SK-N-SH treated with all-trans-retinoic acid at 6 μM for 48 hours (cell line): Measurements from ENCODE around the gene GNAS-AS1.

Experiments
- ARNTL ChIP-seq: fragments of 450-650 bp; formaldehyde crosslinking; IDR thresholded peaks from 2 replicates; pipeline ENCODE4 v1.5.0; 2020; ENCODE audit warnings: low read depth, mild to moderate bottlenecking, moderate library complexity, borderline replicate concordance
- GLIS3 ChIP-seq: fragments of 250-450 bp; sonication (Bioruptor Pico); IDR thresholded peaks from 2 replicates; pipeline ENCODE4 v1.5.0; 2020; ENCODE audit warnings: mild to moderate bottlenecking, moderate library complexity
- ISL1 ChIP-seq: fragments of 250-450 bp; sonication (Bioruptor Pico); IDR thresholded peaks from 2 replicates; pipeline ENCODE4 v2.1.2; 2022; ENCODE audit warnings: mild to moderate bottlenecking, moderate library complexity
- PPARA ChIP-seq: fragments of 250-450 bp; sonication (Bioruptor Pico); IDR thresholded peaks from 2 replicates; pipeline ENCODE4 v1.5.0; 2020; ENCODE audit warnings: mild to moderate bottlenecking, borderline replicate concordance
- RARB ChIP-seq: fragments of 250-450 bp; sonication (Bioruptor Pico); IDR thresholded peaks from 2 replicates; pipeline ENCODE4 v1.8.0; 2021; ENCODE audit warnings: mild to moderate bottlenecking, moderate library complexity
- ZC3H10 ChIP-seq: fragments of 250-450 bp; sonication (Bioruptor Pico); IDR thresholded peaks from 2 replicates; pipeline ENCODE4 v1.5.1; 2021; ENCODE audit warnings: mild to moderate bottlenecking, moderate library complexity
- ZFP3 ChIP-seq: fragments of 250-450 bp; sonication (Bioruptor Pico); IDR thresholded peaks from 2 replicates; pipeline ENCODE4 v1.5.0; 2020; ENCODE audit warnings: mild to moderate bottlenecking, moderate library complexity
- ZFP30 ChIP-seq: fragments of 450-650 bp; formaldehyde crosslinking; IDR thresholded peaks from 2 replicates; pipeline ENCODE4 v1.5.0; 2022; ENCODE audit warnings: mild to moderate bottlenecking, moderate library complexity
- ZNF8 ChIP-seq: fragments of 450-650 bp; formaldehyde crosslinking; IDR thresholded peaks from 2 replicates; pipeline ENCODE4 v1.5.0; 2020; ENCODE audit warnings: mild to moderate bottlenecking, moderate library complexity
- TF ChIP-seq, protein P1 (sequence below): fragments of 250-450 bp; sonication (Bioruptor Pico); IDR thresholded peaks from 2 replicates; pipeline ENCODE4 v1.5.1; 2021; ENCODE audit warnings: mild to moderate bottlenecking, moderate library complexity
- TF ChIP-seq, protein P2 (sequence below): fragments of 250-450 bp; sonication (Bioruptor Pico); IDR thresholded peaks from 2 replicates; pipeline ENCODE4 v1.5.1; 2020; ENCODE audit warnings: low read depth, mild to moderate bottlenecking, moderate library complexity
- TF ChIP-seq, protein P3 (sequence below): fragments of 250-450 bp; sonication (Bioruptor Pico); IDR thresholded peaks from 2 replicates; pipeline ENCODE4 v1.8.0; 2020; ENCODE audit warnings: mild to moderate bottlenecking, moderate library complexity, borderline replicate concordance
- TF ChIP-seq, protein P4 (sequence below): fragments of 250-450 bp; sonication (Bioruptor Pico); IDR thresholded peaks from 2 replicates; pipeline ENCODE4 v1.8.0; 2021; ENCODE audit warnings: low read depth, mild to moderate bottlenecking, moderate library complexity, borderline replicate concordance

DNA sequence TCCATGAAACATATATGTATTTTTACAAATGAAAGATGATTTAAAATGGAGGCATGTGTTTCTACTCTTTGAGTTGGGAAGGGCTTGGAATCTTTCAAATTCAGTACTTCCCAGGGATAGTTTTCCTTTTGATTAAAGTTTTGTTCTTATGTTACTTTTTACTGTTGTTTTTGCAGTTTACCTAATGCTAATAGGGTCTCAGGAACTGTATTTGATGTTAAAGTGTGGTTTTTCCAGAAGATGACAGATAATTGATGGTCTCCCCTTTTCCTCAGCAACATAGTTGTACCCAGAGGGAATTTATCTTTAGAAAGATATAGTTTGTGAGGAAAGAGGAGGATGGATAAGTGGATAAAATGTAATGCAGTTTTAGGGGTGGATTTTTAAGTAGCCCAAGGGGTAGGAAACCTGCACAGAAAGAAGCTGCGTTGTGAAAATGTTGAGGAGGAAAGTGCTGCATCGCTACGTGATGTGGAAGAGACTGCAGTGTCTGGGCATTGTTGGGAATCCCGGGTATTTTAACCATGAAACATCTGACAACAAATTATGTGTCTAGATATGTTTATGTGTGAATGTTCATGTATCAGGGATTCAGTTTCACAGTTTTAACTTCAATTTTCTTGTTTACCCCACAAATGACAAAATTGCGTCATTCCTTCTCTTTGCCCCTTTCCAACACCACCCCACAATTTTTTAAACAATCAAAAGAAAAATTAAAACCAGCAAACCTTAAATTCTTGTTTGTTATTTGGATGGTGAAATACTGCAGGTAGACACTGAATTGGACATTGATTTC is 44.1 kb upstream of the GNAS-AS1 start:
- TF ChIP-seq ARNTL (CRISPR knock-in tag), result no peak
- no peak for TF ChIP-seq PPARA (CRISPR knock-in tag)
- no peak for TF ChIP-seq ISL1
- TF ChIP-seq, protein P1, sequence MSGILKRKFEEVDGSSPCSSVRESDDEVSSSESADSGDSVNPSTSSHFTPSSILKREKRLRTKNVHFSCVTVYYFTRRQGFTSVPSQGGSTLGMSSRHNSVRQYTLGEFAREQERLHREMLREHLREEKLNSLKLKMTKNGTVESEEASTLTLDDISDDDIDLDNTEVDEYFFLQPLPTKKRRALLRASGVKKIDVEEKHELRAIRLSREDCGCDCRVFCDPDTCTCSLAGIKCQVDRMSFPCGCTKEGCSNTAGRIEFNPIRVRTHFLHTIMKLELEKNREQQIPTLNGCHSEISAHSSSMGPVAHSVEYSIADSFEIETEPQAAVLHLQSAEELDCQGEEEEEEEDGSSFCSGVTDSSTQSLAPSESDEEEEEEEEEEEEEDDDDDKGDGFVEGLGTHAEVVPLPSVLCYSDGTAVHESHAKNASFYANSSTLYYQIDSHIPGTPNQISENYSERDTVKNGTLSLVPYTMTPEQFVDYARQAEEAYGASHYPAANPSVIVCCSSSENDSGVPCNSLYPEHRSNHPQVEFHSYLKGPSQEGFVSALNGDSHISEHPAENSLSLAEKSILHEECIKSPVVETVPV (CRISPR knock-in tag), result no peak
- no peak for TF ChIP-seq ZFP30 (CRISPR knock-in tag)
- TF ChIP-seq, protein P2, sequence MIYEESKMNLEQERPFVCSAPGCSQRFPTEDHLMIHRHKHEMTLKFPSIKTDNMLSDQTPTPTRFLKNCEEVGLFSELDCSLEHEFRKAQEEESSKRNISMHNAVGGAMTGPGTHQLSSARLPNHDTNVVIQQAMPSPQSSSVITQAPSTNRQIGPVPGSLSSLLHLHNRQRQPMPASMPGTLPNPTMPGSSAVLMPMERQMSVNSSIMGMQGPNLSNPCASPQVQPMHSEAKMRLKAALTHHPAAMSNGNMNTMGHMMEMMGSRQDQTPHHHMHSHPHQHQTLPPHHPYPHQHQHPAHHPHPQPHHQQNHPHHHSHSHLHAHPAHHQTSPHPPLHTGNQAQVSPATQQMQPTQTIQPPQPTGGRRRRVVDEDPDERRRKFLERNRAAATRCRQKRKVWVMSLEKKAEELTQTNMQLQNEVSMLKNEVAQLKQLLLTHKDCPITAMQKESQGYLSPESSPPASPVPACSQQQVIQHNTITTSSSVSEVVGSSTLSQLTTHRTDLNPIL (CRISPR knock-in tag), result no peak
- TF ChIP-seq GLIS3 (CRISPR knock-in tag), result no peak
- TF ChIP-seq, protein P3, sequence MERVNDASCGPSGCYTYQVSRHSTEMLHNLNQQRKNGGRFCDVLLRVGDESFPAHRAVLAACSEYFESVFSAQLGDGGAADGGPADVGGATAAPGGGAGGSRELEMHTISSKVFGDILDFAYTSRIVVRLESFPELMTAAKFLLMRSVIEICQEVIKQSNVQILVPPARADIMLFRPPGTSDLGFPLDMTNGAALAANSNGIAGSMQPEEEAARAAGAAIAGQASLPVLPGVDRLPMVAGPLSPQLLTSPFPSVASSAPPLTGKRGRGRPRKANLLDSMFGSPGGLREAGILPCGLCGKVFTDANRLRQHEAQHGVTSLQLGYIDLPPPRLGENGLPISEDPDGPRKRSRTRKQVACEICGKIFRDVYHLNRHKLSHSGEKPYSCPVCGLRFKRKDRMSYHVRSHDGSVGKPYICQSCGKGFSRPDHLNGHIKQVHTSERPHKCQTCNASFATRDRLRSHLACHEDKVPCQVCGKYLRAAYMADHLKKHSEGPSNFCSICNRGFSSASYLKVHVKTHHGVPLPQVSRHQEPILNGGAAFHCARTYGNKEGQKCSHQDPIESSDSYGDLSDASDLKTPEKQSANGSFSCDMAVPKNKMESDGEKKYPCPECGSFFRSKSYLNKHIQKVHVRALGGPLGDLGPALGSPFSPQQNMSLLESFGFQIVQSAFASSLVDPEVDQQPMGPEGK (CRISPR knock-in tag), result no peak
- TF ChIP-seq ZFP3 (CRISPR knock-in tag), result no peak
- no peak for TF ChIP-seq ZC3H10 (CRISPR knock-in tag)
- TF ChIP-seq, protein P4, sequence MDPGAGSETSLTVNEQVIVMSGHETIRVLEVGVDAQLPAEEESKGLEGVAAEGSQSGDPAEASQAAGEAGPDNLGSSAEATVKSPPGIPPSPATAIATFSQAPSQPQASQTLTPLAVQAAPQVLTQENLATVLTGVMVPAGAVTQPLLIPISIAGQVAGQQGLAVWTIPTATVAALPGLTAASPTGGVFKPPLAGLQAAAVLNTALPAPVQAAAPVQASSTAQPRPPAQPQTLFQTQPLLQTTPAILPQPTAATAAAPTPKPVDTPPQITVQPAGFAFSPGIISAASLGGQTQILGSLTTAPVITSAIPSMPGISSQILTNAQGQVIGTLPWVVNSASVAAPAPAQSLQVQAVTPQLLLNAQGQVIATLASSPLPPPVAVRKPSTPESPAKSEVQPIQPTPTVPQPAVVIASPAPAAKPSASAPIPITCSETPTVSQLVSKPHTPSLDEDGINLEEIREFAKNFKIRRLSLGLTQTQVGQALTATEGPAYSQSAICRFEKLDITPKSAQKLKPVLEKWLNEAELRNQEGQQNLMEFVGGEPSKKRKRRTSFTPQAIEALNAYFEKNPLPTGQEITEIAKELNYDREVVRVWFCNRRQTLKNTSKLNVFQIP (CRISPR knock-in tag), result no peak
- TF ChIP-seq ZNF8 (CRISPR knock-in tag), result no peak
- no peak for TF ChIP-seq RARB
